Hippocampal formation (tissue), 2 donors: ENCODE measurements around the gene RAD52.

Source experiments
- DNase-seq, 2 donors: peaks; one replicate each; lab custom pipeline; 2025; lab: John Stamatoyannopoulos, UW

Gene RAD52

DNA sequence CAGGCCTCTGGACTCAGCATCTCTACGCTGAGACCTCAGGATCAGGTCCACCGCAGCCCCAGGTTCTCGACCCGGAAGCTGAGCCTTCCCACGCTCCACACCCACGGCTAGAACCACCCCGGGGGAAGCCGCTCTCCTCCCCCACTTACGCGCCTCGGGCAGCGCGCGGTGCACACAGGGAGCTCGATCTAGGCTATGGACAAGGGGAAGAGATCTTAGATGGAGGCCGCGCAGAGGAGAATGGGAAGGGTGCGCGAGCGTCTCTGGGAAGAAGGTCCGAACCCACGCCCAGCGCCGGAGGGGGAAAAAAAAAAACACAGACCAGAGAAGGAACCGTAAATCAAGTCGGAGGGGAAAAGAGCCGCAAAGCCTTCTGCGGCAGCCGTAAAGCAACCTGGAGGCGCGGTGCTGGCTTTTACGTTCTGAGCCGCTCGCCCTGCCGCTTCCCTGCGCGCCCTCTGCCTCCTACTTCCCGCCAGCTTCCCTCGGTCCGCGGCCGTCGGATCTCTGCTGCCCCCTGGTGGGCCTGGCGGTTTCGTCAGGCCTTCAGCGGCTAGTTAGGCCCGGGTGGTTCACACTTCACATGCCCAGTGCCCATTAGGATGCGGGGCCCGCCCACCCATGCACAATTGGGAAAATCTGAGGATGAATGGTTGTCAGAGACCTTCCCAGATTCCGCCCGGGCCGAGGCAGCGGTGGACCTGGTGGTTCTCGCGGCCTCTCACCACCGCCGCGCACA is at the start of gene RAD52:
Gene RAD52, minus strand, starts transcription at position 242 of the 739 bp plus-strand sequence. CDS start 16,636 bp downstream, outside the sequence.
- peak; percentile 95 to 99 for DNase-seq

DNA sequence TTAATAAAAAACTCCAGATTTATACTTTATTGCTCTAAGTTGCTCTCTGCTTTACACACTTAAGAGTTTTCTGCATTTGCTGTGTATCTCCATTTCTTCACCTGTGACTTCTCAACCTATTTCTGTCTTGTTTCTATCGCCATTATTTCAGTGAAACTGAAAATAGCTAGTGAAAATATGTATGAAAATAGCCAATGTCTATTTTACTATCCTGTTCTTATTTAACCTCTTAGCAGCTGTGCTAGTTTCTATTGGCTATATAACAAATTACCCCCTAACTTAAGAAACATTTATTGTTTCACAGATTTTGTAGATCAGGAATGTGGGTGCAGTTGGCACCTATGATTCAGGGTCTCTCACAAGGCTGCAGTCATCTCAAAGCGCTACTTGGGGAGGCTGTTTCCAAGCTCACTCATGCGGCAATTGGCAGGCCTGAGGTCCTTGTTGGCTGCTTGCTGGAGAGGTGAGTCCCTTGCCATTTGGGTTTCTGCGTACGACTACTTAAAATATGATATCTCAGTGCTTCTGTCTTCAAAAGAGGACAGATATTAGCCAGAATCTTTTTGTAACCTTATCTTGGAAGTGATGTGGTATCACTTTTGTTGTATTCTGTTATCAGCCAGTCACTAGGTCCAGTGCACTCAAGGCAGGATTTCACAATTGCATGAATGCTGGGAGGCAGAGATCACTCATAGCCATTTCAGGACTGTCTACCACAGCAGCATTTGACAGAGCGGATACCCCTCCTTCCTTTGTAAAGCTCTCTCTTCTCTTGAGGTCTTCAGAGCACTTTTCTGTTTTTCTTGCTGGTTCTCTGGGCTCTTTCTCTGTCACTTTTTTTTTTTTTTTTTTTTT is 48.8 kb upstream of the RAD52 start:
- DNase-seq, result no peak

DNA sequence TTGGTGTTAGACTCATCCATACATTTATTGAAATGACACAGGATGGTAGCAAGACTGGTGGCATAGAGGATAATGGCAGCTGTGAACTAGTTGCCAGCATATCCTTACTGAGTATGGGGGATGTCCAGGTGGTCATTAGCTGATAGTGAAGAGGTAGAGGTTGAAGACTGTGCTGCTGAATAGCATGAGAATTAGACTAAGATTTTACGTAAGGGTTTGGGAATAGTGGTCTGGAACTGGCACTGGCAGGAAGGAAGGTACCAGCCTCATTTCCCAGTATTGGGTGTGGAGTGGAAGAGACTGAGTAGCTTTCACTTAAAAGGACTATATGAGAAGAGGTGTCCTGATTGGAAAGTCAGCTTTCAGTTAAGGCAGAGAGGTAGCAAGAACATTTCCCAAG is 48.0 kb upstream of the RAD52 start:
- DNase-seq, result no peak

DNA sequence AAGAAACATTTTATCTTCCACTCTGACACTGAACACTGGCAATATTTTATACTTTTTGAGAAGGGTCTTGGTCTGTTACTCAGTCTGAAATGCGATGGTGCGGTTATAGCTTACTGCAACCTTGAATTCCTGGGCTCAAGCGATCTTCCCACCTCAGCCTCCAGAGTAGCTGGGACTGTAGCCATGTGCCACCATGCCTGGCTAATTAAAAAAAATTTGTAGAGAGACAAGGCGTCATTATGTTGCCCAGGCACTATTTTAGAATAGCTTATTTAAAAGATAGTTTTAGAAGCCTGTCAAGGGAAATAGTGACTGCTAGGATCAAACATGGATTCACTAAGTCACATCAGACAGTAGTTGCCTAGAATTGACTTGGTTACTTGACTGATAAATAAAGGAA is 47.4 kb upstream of the RAD52 start:
- DNase-seq, result no peak

DNA sequence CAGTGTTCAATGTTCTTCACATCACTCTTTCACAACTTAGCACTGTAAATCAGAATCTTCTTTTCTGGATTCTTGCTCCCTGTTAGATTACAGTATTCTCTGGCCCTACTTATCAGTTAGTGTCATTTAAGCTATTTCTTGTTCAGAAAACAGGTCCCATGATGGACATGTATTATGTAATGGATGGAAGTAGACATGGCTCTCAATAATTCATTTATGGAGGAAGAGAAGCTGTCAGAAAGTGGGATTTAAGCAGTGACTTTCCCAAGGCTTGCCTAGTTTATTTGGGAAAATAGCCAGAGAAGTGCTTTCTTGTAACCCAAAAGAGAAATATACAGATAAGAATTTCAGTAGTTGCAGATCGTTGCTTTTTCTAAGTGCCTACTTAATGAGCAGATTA is 43.2 kb upstream of the RAD52 start:
- no peak for DNase-seq

DNA sequence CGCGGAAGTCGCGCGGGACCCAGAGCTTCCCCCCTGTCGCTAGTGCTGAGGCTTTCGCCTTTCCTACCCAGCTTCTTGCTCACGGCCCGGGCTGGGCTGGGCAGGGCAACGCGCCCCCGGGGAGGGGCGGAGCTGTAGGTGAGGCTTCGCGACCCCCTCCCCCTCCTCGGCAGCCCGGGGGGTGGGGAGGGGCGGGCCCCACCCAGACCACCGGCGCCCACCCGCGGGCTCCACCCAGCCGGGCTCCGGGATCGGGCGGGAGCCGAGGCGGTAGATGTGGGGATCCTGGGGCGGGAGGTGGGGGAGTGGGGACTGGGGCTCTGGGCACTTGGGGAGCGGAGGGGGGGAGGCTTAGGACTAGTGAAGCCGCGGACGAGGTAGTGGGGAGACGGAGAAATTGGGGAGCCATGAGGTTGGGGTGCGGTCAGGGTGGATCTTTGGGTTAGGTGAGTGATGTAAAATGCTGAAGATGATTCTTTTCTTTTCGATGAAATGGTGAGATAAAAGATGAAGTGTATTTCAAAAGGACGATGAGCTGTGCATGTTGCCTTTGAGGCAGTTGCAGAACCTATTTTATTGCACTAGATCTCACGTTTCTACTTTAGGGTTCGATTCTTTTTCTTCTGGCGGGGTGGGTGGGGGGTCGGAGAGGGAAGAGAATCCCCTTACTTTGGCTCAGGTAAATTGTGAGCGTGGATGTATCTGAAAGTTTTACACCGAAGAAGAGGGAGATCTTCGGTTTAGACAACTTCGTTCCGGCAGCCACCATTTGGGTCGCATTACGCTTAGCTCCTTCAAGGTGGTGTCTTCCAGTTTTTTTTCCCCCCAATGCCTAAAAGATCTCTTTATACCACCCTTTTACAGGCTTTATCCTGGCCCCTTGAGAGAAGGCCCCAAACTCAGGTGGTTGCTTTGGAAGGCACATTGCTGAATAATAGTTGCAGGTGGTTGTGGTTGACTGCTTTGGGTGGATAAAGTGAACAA is 42.1 kb upstream of the RAD52 start:
- peak in 1 of 2 donors; percentile 63 for DNase-seq

DNA sequence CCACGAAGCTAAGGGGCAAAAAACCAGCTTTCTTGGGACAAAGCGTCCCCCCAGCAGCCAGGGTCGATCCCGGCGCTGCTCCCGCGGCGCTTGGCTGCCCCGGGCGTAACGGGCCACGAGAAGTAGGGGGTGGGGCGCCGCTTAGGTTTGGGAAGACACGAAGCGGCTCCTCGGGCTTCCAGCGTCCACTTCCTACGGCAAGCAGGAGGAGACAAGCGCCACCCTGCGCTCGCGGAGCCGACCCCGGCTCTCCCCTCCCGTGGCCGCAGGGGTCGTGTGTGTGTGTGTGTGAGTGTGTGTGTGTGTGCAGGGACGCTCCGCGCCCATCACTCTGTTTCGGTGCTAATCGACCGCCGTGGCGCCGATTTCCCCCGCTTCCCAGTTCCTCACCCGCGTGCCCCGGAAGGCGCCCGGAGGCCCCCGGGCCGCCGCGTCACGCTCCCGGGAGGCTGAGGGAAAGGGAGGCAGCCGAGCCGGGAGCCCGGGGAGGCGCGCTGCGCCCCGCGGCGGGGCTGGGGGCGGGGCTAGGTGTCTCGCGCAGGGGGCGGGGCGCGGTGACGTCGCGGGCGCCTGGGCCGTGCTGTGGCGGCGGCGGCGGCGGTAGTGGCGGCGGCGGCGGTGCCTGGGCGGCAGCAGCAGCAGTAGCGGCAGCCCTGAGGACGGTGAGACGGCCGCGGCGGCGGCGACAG is 41.3 kb upstream of the RAD52 start, which contains the start of gene ERC1:
Gene ERC1, plus strand, starts transcription at position 563 of the 689 bp plus-strand sequence. CDS start 36,681 bp downstream, outside the sequence.
- DNase-seq, result peak; percentile 79 to 84

DNA sequence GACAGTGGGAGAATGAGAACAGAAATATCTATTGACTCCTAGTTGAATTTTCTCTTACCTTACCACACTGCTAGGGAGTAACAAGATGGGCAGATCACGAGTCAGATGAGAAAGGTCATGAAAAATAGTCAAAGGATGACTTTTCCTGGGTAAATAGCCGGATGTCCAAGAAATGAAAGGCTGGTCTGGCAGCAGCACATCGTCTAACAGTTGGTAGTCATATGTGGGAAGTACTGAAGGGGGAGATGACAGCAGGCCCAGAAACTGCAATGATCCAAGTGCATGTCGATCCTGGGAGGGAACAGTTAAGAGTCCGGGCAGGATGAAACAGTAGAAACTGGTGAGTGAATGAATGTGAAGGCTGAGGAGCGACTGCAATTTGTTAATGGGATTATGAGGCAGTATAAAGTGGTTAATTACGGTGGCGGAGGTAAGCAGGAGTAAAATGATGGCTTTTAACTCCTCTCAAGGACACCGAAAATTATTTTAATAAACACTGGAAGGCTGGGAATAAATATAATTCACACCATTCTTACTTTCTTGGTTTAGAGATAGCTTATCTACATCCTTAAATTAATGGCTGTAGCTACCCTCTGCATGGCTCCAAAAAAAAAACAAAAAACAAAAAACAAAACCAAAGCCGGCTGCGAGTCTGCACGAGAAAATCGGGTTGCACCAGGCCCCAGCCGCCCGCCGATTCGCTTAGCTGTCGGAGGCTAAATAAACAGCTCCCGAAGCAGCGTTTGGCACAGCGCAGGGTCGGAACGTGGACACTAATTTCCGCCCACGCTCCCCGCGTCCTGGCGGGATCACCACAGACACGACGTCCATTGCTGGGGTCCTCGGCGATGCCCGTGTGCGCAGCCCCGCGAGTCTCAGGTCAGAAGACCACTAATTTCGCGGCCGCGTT is 40.5 kb upstream of the RAD52 start:
- peak; percentile 44 to 60 for DNase-seq

DNA sequence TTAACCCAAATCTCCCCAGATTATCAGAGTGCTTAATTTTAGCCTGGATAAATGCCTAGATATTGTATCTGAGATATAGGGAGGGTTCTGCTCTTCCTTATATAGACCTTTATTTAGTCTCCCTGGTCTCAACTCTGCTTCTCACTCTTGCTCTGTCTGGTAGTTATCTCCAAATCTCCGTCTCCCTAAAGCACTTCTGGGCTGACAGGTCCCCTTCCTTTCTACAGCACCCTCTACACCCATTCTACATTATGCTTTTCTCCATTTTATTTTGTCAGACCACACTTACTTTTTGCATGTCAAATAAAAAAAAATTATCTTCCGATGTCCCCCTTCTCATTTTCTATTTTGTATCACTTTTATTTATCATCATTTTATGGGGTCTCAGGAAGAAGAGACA is 39.6 kb upstream of the RAD52 start:
- DNase-seq, result no peak

DNA sequence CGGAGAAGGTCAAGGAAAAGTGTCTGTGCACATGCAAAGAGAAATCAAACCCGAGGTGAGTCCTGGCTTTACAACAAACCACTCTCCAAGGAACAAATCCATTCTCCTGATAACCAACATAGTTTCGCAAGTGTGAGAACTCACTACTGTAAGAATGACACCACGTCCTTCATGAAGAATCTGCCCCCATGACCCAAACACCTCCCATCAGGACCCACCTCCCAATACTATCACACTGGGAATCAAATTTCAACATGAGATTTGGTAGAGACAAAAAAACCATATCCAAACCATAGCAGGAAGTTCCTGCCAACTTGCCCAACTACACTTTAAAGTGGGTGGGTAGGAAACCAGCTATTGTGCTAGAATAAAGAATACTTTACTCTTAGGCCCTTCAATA is 39.2 kb upstream of the RAD52 start:
- DNase-seq, result no peak

DNA sequence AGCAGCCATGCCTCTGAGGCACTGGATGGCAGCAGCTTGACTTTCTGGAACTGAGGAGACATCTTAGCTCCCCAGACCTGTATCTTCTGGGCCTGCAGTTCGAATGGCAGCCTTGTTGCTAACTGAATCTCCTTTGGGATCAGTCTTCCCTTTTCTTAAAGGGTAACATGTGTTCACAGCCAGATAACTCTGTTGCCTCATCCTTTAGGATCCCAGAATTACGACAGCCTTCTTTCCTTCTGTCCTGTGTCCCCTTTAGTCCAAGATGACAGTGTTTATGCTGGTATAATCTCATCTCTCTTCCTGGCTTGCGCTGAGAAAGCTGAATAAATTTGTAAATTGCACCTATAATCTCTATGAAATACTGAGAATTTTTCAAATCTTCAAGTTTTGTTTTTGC is 32.5 kb upstream of the RAD52 start:
- no peak for DNase-seq

DNA sequence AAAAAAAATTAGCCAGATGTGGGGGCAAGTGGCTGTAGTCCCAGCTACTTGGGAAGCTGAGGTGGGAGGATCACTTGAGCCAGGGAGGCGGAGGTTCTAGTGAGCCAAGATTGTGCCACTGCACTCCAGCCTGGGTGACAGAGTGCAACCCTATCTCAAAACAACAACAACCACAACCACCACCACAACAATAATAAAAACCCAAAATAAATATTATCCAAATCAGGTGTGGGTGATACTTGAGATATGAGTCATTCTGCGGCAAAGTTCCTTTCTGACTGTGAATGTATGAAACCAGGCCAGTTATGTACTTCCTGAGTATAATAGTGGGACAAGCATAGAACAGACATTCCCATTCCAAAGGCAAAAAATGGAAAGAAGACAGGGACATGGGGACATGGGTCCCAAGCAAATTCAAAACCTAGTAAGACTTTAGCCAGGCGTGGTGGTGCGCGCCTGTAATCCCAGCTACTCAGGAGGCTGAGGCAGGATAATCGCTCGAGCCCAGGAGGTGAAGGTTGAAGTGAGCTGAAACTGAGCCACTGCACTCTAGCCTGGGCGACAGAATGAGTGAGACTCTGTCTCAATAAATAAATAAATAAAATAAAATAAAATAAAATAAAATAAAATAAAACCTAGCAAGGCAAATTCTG is 31.8 kb upstream of the RAD52 start:
- DNase-seq, result no peak

DNA sequence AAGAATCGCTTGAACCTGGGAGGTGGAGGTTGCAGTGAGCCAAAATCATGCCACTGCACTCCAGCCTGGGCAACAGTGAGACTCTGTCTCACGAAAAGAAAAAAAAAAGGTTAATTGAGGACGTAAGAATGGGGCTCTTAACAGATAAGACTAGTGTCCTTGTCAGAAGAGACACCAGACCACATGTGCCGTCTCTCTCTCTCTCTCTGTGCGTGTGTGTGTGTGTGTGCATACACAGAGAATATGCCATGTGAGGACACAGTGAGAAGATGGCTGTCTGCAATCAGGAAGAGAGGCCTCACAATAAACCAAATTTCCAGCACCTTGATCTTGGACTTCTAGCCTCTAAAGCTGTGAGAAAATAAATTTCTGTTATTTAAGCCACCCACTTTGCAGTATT is 29.9 kb upstream of the RAD52 start:
- no peak for DNase-seq

DNA sequence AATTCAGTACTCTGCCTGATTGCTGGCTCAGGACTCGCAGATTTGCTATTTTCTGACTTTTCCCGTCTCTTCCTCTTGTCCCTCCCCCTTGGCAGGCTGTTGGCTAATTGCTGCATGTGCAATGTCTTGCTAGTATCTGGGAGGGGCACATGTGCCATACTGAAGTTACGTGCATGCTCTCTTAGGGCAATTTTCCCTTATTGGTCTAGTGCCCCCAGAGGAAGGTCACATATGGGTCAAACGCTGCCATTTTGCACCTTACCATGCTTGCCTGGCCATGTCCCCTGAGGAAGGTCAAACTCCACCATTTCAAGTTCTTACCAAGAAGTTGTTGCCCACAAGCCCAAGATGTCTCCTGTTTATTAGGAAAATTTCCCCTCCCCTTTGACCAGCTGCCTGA is 27.7 kb upstream of the RAD52 start:
- DNase-seq, result no peak

DNA sequence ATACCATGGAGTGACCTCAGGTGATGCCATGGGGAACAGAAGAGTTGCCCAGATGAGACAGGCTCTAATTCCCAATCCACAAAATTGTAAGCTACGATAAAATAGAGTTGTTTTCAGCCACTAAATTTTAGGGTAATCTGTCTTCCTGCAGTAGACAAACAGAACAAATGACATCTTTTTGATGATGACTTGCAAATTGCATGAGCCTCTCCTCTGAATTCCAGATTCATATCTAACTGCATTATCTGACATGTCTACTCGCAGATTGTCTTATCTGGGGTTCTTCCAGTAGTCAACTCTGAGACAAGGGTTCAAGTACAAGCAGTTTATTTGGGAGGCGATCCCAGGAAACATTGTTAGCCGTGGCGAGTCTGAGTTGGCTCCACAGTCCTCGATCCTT is 27.1 kb upstream of the RAD52 start:
- DNase-seq, result no peak

DNA sequence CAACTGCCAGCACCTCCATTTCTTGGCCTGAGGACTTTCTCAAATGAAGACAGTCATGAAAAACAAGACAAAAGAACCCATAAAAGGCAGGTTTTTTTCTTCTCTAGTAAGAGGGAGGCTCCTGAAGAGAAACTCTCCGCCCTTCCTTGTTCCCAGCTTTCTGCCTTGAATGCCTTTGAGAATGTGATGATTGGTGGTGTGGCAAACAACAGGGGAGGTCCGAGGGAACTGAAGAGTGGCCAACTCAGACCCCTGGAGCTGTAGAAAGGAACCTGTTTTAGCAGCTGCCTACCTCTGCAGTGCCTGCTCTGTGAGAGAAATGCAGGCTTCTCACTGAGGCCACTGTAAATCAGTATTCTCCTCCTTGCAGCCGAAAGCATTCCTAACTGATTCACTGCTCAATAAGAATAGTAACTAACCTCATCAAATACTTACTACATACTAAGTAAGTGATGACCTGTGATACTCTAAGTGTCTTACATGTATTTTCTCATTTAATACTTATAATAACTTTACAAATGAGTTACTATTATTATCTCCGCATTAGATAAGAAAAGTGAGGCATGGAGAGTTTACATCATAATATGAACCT is 24.9 kb upstream of the RAD52 start:
- DNase-seq, result no peak

DNA sequence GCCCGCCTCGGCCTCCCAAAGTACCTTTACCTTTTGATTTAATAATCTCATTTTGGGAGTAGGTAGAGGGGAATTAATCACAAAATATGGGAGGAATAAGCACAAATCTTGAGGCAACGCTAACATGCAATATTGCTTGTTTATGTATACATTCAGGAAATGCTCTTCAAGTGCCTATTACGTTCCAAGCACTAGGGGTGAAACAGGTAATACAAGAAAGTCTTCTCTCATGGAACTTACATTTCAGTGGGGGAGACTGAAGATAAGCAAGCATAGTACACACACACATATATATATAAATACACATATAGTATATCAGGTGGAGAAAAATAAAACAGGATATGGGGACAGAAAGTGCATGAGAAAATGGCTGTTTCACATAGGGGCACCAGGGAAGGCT is 22.5 kb upstream of the RAD52 start:
- DNase-seq, result no peak

DNA sequence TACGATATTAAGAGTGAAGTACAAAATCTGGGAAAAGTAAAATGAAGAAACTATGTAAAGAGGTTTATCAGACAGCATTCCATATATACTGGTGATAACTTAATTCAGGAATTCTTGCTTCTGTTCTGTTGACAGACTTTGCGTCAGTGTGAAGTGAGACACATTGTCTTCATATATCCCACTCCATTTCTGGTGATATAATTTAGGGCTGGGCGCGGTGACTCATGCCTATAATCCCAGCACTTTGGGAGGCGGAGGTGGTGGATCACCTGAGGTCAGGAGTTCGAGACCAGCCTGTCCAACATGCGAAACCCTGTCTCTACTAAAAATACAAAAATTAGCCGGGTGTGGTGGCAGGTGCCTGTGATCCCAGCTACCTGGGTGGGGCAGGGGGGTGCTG is 20.3 kb upstream of the RAD52 start:
- DNase-seq, result no peak

DNA sequence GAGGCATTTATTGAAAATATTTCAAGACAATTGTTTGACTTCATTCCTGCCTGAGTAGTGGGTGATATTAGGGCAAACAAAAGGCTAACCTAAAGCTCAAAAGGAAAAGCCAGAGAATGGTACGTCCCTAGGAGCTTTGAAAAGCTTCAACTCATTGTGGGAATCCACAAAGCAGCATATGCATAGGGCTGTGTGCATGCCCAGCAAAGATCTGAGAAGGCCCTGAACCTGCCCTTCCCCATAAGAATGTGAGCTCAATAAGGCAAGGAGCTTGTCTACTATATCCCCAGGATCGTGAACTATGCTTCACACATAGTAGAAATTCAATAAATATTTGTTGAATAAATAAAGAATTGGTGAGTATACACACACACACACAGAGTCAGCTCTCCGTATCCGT is 19.1 kb upstream of the RAD52 start:
- DNase-seq, result no peak
